ENCODE measurements around the gene ANKRD31.

Gene ANKRD31

DNA sequence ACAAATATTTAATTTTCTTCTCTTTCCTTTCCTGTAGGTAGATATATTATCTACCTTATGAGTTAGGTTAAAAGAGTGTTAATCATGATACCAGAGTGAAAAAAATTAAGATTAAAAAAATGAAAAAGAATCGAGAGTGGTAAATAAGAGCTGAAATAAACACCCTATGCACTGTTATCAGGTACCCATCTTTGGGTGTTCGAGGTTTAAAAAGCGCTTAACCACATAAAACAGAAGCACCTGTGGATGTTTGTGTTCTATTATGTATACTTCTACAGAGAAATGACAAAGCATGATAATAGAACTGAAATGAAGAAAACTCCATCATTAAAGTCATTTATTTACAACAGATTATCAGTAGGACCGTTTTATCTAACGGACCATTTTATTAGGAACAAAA is 158.7 kb downstream of the ANKRD31 start:
- ATAC-seq (no peak), DNase-seq (ENCODE audit: low spot score in 2 of 2) (no peak)
- no peak overlapping the region for H3K27ac Mint-ChIP-seq
- H3K36me3 Mint-ChIP-seq, result no peaks in the 10 kb centered on the region
- H3K4me3 Mint-ChIP-seq, result no peak overlapping the region
- no peaks in the 10 kb centered on the region for H3K4me1 Mint-ChIP-seq
- no peaks in the 10 kb centered on the region for H3K9me3 Mint-ChIP-seq

DNA sequence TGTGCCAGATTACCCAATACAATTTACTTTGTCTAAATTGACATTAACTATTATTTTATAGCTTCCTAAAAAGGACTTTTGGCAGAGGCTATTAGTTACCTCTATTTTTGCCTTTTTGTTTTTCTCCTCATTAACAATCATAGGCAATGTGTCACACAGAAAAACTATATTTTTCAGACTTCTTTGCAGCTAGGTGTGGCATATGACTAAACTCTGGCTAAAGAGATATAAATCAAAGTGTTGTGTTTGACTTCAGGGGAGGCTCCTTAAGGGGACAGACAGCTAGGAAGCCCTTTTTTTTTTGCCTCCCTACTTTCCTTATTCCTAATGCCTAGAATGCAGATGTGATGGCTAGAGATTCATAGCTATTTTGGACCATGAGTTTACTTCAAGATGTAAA is 164.6 kb downstream of the ANKRD31 start:
- H3K4me1 Mint-ChIP-seq, result no peaks in the 10 kb centered on the region
- no peaks in the 10 kb centered on the region for H3K9me3 Mint-ChIP-seq
- no peaks in the 10 kb centered on the region for H3K36me3 Mint-ChIP-seq
- ATAC-seq, result no peak
- H3K27ac Mint-ChIP-seq, result no peak overlapping the region
- no peak overlapping the region for H3K4me3 Mint-ChIP-seq
- no peak for DNase-seq (ENCODE audit: low spot score in 2 of 2)

- H3K27ac Mint-ChIP-seq, result no peak overlapping the region
- no peaks in the 10 kb centered on the region for H3K36me3 Mint-ChIP-seq
- no peaks in the 10 kb centered on the region for H3K4me1 Mint-ChIP-seq
- DNase-seq (ENCODE audit: low spot score in 2 of 2), result no peak
- no peak for ATAC-seq
- no peaks in the 10 kb centered on the region for H3K9me3 Mint-ChIP-seq
- H3K4me3 Mint-ChIP-seq, result no peak overlapping the region
Measured at GRCh38 chr5:75071100-75071499, 165.6 kb downstream of the ANKRD31 start.

GRCh38 chr5:75067434-75067833 is 169.2 kb downstream of the ANKRD31 start:
- Mint-ChIP-seq H3K36me3 (no peaks in the 10 kb centered on the region), H3K27ac (no peak overlapping the region)

GRCh38 chr5:75062925-75063531 is 173.7 kb downstream of the ANKRD31 start:
- no peak for DNase-seq (ENCODE audit: low spot score in 2 of 2)
- no peaks in the 10 kb centered on the region for H3K36me3 Mint-ChIP-seq
- H3K27ac Mint-ChIP-seq, result no peak overlapping the region
- H3K9me3 Mint-ChIP-seq, result no peaks in the 10 kb centered on the region
- H3K4me1 Mint-ChIP-seq, result peaks cover 6% of the 10 kb centered on the region
- no peak for ATAC-seq
- no peak overlapping the region for H3K4me3 Mint-ChIP-seq

More at GRCh38 chr5:75067434-75067833, 169.2 kb downstream of the ANKRD31 start:
- ATAC-seq, result no peak
- DNase-seq (ENCODE audit: low spot score in 2 of 2), result no peak
- Mint-ChIP-seq H3K9me3 (no peaks in the 10 kb centered on the region), H3K4me3 (no peak overlapping the region), H3K4me1 (peaks cover 6% of the 10 kb centered on the region)

DNA sequence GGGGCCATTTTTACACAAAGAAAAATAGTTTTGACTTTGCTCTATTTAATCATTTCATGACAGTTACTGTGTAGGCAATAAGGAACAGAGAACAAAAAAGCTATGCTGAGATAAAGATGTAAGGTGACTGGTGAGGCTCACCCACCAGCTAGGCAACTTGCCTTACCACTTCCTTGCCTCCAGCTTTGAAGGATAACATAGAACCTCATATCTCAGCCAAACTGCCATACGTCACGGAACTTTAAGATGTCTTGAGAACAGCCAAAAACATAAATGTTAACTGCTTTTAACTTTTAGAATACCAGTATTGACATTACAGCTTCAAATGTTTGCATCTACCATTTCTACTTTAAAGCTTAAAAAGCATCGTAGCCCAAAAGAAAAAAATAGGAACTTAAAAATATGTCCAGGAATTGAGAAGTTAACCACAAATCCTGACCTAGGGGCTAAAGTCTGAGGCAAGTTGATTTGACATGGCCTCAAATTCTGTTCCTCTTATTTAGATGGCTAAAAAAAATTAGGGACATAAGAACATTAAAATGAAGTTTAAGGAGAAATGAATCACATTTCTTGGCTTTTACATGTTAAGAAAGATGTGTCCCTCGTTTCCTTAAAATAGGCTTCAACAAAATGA is 176.6 kb downstream of the ANKRD31 start:
- no peak for ATAC-seq
- DNase-seq (ENCODE audit: low spot score in 2 of 2), result no peak
- no peaks in the 10 kb centered on the region for H3K36me3 Mint-ChIP-seq

GRCh38 chr5:75058986-75059535 is 177.6 kb downstream of the ANKRD31 start:
- H3K9me3 Mint-ChIP-seq, result no peaks in the 10 kb centered on the region
- peak; percentile 31 for ATAC-seq
- DNase-seq (ENCODE audit: low spot score in 2 of 2), result no peak
- H3K4me3 Mint-ChIP-seq, result no peak overlapping the region
- no peaks in the 10 kb centered on the region for H3K36me3 Mint-ChIP-seq
- peaks cover 13% of the 10 kb centered on the region for H3K4me1 Mint-ChIP-seq
- no peak overlapping the region for H3K27ac Mint-ChIP-seq

More for the DNA sequence above, 176.6 kb downstream of the ANKRD31 start:
- H3K4me3 Mint-ChIP-seq, result no peak overlapping the region
- no peaks in the 10 kb centered on the region for H3K9me3 Mint-ChIP-seq
- no peak overlapping the region for H3K27ac Mint-ChIP-seq
- H3K4me1 Mint-ChIP-seq, result peaks cover 6% of the 10 kb centered on the region

- H3K36me3 Mint-ChIP-seq, result no peaks in the 10 kb centered on the region
- no peak for ATAC-seq
- H3K27ac Mint-ChIP-seq, result no peak overlapping the region
Measured at GRCh38 chr5:75057561-75057960, 179.1 kb downstream of the ANKRD31 start.

GRCh38 chr5:75055727-75056144 is 180.9 kb downstream of the ANKRD31 start:
- Mint-ChIP-seq H3K36me3 (no peaks in the 10 kb centered on the region), H3K9me3 (no peaks in the 10 kb centered on the region), H3K27ac (no peak overlapping the region), H3K4me3 (no peak overlapping the region), H3K4me1 (peaks cover 24% of the 10 kb centered on the region)
- no peak for DNase-seq (ENCODE audit: low spot score in 2 of 2)
- no peak for ATAC-seq

More at GRCh38 chr5:75057561-75057960, 179.1 kb downstream of the ANKRD31 start:
- no peak overlapping the region for H3K4me3 Mint-ChIP-seq
- DNase-seq (ENCODE audit: low spot score in 2 of 2), result no peak
- H3K4me1 Mint-ChIP-seq, result peaks cover 7% of the 10 kb centered on the region
- H3K9me3 Mint-ChIP-seq, result no peaks in the 10 kb centered on the region

DNA sequence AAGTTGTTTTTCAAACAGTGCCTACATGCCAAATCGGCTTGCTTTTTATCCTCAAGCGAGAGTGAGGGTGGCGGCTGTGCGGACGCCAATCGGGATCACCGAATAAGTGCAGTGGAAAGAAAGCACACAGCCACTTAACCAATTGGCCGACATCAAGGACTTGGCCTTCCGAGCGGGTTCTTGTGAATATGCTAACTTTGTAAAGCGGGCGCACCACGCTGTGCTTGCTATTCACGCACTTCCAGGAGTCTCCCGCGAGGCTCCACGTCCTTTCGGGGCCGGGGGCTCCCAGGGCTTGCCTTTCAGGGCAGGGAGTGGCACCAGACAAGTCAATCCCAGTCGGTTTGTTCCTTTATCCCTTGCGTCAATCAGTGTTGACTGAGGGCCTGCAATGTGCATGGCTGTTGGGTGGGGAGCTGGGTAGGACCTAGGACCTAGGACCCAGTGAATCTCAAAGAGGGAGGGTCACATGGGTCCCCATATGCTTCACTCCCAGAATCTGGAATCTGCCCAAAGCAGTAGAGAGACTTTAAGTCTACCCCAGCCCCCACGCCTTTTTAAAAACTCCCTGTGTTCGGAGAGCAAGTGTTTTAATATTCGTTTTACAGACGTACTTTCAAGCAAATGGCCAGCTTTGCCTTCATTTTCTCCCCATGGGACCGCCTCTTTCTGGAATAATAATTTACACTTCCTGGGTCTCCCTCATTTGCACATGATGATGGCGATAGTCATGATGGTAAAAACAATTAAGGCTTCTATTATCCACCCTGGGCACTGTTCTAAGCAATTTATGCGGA is 182.3 kb downstream of the ANKRD31 start:
- H3K9me3 Mint-ChIP-seq, result no peaks in the 10 kb centered on the region
- H3K4me3 Mint-ChIP-seq, result peak overlapping the region; percentile 78
- DNase-seq (ENCODE audit: low spot score in 2 of 2), result no peak
- H3K27ac Mint-ChIP-seq, result no peak overlapping the region
- no peaks in the 10 kb centered on the region for H3K36me3 Mint-ChIP-seq
- no peak for ATAC-seq
- H3K4me1 Mint-ChIP-seq, result peaks cover 39% of the 10 kb centered on the region

- peak; percentile 30 to 71 for DNase-seq (ENCODE audit: low spot score in 2 of 2)
- H3K27ac Mint-ChIP-seq, result no peak overlapping the region
- peaks cover 44% of the 10 kb centered on the region for H3K4me1 Mint-ChIP-seq
Measured at GRCh38 chr5:75053304-75054133, 183.2 kb downstream of the ANKRD31 start.

GRCh38 chr5:75053054-75053303 is 183.7 kb downstream of the ANKRD31 start:
- Mint-ChIP-seq H3K9me3 (no peaks in the 10 kb centered on the region), H3K4me1 (peaks cover 50% of the 10 kb centered on the region), H3K27ac (no peak overlapping the region), H3K36me3 (no peaks in the 10 kb centered on the region), H3K4me3 (peak overlapping the region; percentile 78)
- ATAC-seq (peak; percentile 42), DNase-seq (ENCODE audit: low spot score in 2 of 2) (peak in 1 of 2 donors; percentile 75)

More at GRCh38 chr5:75053304-75054133, 183.2 kb downstream of the ANKRD31 start:
- Mint-ChIP-seq H3K9me3 (no peaks in the 10 kb centered on the region), H3K36me3 (no peaks in the 10 kb centered on the region), H3K4me3 (peak overlapping the region; percentile 78)
- peak; percentile 69 for ATAC-seq

- H3K27ac Mint-ChIP-seq, result peak within 1 kb of the TSS; percentile 41
- DNase-seq (ENCODE audit: low spot score in 2 of 2) (peak; percentile 27 to 72), ATAC-seq (peak; percentile 48)
- peaks cover 53% of the 10 kb centered on the region for H3K4me1 Mint-ChIP-seq
- peak within 1 kb of the TSS; percentile 78 for H3K4me3 Mint-ChIP-seq
- H3K36me3 Mint-ChIP-seq, result no peaks in the 10 kb centered on the region
- H3K9me3 Mint-ChIP-seq, result no peaks in the 10 kb centered on the region
Measured at GRCh38 chr5:75052192-75053053, 184.3 kb downstream of the ANKRD31 start, which contains the start of gene GCNT4. GCNT4 (minus strand) TSS chr5:75052558; CDS start chr5:75030037, 22,521 bp downstream.

DNA sequence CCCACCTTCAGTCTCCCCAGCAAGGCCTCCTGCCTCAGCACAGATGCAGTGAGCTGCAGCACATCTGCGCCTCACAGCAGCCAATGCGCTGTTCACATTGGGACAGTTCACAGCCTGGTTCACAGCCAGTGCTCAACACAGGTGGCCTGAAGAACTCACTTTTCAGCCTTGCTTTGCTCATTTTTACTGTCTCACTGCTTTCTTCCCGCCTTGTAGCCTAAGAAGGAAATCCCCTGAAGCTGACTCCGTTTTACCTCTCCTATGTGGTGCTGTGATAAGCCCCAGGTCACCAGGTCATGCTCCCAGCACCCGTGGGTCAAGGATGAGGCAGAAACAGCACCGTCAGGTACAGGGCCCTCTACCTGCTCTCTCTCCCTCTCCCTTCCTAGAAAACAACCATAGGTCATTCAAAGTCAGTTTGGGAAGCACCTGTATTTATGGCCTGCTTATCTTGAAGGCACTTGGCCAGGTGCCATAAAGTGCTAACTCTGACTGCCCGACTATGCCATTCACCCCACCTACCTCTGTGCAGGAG is 185.4 kb downstream of the ANKRD31 start:
- Mint-ChIP-seq H3K36me3 (peaks cover 2% of the 10 kb centered on the region), H3K9me3 (no peaks in the 10 kb centered on the region), H3K4me1 (peaks cover 53% of the 10 kb centered on the region), H3K27ac (peak overlapping the region; percentile 41), H3K4me3 (peak overlapping the region; percentile 78)
- no peak for DNase-seq (ENCODE audit: low spot score in 2 of 2)
- peak; percentile 38 for ATAC-seq

Data from stimulated activated effector memory CD8-positive, alpha-beta T cell treated with anti-CD3 and anti-CD28 coated beads, Interleukin-12 subunit alpha, Interleukin-12 subunit beta, amount 100 ng/mL, for 72 hours (primary cell).